ENCODE data around the gene CFAP221. TPM values are rescaled to one million over a fixed set of nuclear protein-coding genes. Genes with fewer than 3 reads are reported as not detected.

CFAP221 gene
- total RNA-seq, 4 donors from 2014 or later = 0.25 to 8.6 (median 0.66) TPM; not detected in 1

- TF ChIP-seq EP300 (IDR thresholded peaks at IDR 0.05) (no peak), POLR2A (IDR thresholded peaks at IDR 0.05) (no peak), CTCF (IDR thresholded peaks at IDR 0.05) (no peak), POLR2AphosphoS5 (IDR thresholded peaks at IDR 0.05) (no peak)
- Histone ChIP-seq H3K27ac (no peak overlapping the region), H3K4me1 (peaks cover 0 to 11% (median 0%) of the 10 kb centered on the region in 3 donors), H3K36me3 (peaks cover 0 to 16% of the 10 kb centered on the region in 2 donors), H3K9me3 (peaks cover 0 to 8% (median 0%) of the 10 kb centered on the region in 3 donors), H3K4me3 (no peak overlapping the region), H3K27me3 (no peaks in the 10 kb centered on the region)
- ATAC-seq = no peak
- 72% methylated on average over 4 of the region's 8 CpGs; no CpG with 5 or more reads in 1 of the 2 donors for WGBS, 2 donors (ENCODE audit: low coverage in 1 of 2)
These were observed 162.0 kb downstream of the CFAP221 start for GRCh38 chr2:119706221-119706620.

Other genes starting within 250 kb of the CFAP221 start
- 10 to 100 TPM in 2 of 4 donors, 1 to 10 TPM in 2; 9.2 to 17.3 (median 11.9) TPM for gene C2orf76, start 177.6 kb upstream of the CFAP221 start, total RNA-seq
- gene DBI, start 177.5 kb upstream of the CFAP221 start, total RNA-seq = 100 to 1,000 TPM in 1 of 4 donors, 10 to 100 TPM in 3; 43.0 to 101 (median 80.9) TPM
- gene TMEM37, start 112.6 kb upstream of the CFAP221 start, total RNA-seq = 1 to 10 TPM in 3 of 4 donors, not detected in 1; 3.0 to 8.1 (median 5.2) TPM
- gene SCTR, start 20.0 kb upstream of the CFAP221 start, total RNA-seq = under 1 TPM in 1 of 4 donors, not detected in 3; 0.81 TPM
- 10 to 100 TPM in 1 of 4 donors, 1 to 10 TPM in 3; 3.6 to 13.1 (median 7.4) TPM for gene TMEM177, start 134.8 kb downstream of the CFAP221 start, total RNA-seq
- 10 to 100 TPM; 15.6 to 50.1 (median 30.7) TPM for gene PTPN4, start 215.5 kb downstream of the CFAP221 start, total RNA-seq

Data from gastroesophageal sphincter (tissue), 4 donors.